T-helper 1 cell treated with Interleukin-12 subunit alpha and Interleukin-12 subunit beta and Interleukin-4 antibody, amounts not matched to agents 30 ng/mL and 1 ng/mL, for 36 hours (primary cell): ENCODE measurements around the gene CSRP1. TPM values are rescaled to one million over a fixed set of nuclear protein-coding genes. Genes with fewer than 3 reads are reported as not detected.

Source experiments
- total RNA-seq: library from RNA; stranded (reverse); gene quantifications from 2 replicates; pipeline ENCODE4 v1.2.3, GENCODE V29; 2022

CSRP1 gene
- total RNA-seq, 1 donor from 2014 or later: 77.9 TPM

Other genes with a start within 250 kb of the CSRP1 start
- not detected in 2 replicates for gene PKP1, start 223.6 kb downstream of the CSRP1 start, total RNA-seq
- not detected in 2 replicates for gene TNNT2, start 129.4 kb downstream of the CSRP1 start, total RNA-seq
- not detected in 2 replicates for gene LAD1, start 107.8 kb downstream of the CSRP1 start, total RNA-seq
- 0.12 TPM in 1 of 2 replicates, not detected in the other for gene TNNI1, start 85.4 kb downstream of the CSRP1 start, total RNA-seq
- 28.1 and 29.4 TPM in 2 replicates for gene PHLDA3, start 37.9 kb downstream of the CSRP1 start, total RNA-seq
- gene NAV1, start 32.0 kb upstream of the CSRP1 start, total RNA-seq: 2.2 and 2.3 TPM in 2 replicates